ENCODE data around the gene LEKR1.

DNA sequence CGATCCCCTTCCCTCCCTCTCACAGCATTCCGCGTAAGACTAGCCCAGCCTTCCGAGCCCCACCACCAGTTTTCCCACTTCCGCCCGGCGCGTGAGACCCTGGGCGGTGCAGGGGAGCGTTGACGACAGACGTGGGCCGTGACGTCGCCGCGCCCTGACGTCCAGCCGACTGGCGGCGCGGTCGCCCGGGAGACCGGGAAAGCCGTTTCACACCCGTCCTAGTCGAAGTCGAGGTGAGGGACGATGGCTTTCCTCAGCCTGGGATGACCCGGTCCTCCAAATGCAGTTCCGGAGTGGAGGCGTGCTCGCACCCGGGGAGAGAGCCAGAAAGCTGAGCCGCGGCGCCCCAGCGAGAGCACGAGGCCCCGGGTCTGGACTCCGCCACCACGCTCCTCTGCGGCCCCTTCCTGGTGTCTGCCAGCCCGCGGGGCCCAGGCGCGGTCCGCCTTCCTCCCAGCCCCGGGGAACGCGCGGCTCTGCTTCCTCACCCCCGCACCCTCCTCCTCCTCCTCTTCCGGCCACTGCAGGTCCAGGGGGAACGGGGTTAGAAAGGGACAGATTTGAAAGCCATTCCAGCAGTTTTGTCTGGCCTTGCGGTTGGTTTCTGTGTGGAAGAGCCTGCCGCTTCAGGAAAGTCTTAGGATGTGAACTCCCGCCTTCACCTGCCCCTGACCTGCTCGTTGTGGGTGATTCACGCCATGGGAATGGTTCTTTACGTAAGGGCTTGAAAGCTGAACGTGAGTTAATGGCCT, at the start of gene LEKR1:
- peak; percentile 68 to 89 for TF ChIP-seq POLR2A (IDR thresholded peaks at IDR 0.05)
- TF ChIP-seq, protein P1, sequence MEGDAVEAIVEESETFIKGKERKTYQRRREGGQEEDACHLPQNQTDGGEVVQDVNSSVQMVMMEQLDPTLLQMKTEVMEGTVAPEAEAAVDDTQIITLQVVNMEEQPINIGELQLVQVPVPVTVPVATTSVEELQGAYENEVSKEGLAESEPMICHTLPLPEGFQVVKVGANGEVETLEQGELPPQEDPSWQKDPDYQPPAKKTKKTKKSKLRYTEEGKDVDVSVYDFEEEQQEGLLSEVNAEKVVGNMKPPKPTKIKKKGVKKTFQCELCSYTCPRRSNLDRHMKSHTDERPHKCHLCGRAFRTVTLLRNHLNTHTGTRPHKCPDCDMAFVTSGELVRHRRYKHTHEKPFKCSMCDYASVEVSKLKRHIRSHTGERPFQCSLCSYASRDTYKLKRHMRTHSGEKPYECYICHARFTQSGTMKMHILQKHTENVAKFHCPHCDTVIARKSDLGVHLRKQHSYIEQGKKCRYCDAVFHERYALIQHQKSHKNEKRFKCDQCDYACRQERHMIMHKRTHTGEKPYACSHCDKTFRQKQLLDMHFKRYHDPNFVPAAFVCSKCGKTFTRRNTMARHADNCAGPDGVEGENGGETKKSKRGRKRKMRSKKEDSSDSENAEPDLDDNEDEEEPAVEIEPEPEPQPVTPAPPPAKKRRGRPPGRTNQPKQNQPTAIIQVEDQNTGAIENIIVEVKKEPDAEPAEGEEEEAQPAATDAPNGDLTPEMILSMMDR (IDR thresholded peaks at IDR 0.05) = no peak
